Measurements from ENCODE around the gene ROBO1. TPM values are rescaled to one million over a fixed set of nuclear protein-coding genes. Genes with fewer than 3 reads are reported as not detected.

Gene ROBO1
- total RNA-seq, 1 experiment from 2014 or later = 67.6 TPM

- ChIA-PET CTCF (no interaction called here), POLR2A (ENCODE audit: low non-redundant PET) (no interaction called here)
- H3K27me3 ChIP-seq (replicated peaks; ENCODE audit: insufficient read depth, low read depth, low read length, poor library complexity) = peaks cover 23% of the 10 kb centered on the region
These were observed 1.4 kb upstream of the ROBO1 start for GRCh38 chr3:79769229-79769628.

DNA sequence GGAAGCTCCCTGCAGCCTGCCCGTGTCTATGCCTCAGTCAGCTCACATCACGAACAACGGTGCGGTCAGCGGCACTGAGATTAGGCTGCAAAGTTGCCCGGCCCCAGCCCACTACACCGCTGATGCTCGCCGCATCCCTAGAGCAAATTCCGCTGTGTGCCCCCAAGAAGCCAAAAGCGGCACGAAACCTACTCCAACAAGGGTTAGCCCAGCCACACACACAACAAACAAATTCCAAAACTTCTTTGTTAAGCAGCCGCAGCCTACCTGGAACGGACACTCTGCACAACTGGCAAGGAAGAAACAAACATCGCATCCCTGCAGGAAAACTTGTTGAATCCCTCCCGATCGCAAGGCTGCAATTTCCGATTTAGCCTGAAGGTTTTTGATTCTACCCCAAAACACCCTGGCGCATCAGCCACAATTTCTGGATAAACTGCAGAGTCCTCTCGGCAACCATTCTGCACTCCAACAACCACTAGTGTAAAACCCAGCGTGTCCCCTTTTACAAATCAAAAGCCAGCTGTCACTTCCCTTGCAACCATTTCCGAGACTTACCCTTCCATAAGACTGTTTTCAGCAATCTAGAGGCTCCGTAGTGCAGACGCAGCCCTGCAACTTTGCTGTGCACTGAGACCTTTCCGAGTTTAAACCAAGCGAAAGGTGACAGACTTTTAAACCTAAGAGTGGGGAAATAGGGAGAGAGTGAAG is 449 bp downstream of the ROBO1 start:
- POLR2A ChIA-PET (ENCODE audit: low non-redundant PET) = interaction anchor here (0.6 kb wide), 1 partner anchor 55 kb away, joined by 3 read pairs; no protein-coding TSS in a partner anchor
- Histone ChIP-seq H3K4me1 (ENCODE audit: insufficient read depth, low read length, poor library complexity, severe bottlenecking) (no peaks in the 10 kb centered on the region), H3K27ac (ENCODE audit: low read depth, low read length, poor library complexity, severe bottlenecking) (no peak overlapping the region), H3K27me3 (replicated peaks; ENCODE audit: insufficient read depth, low read depth, low read length, poor library complexity) (peaks cover 23% of the 10 kb centered on the region), H3K36me3 (ENCODE audit: insufficient read depth, low read length, poor library complexity, severe bottlenecking) (no peaks in the 10 kb centered on the region), H3K4me3 (ENCODE audit: low read depth, low read length, poor library complexity, severe bottlenecking) (peak overlapping the region; percentile 43), H3K9me3 (ENCODE audit: low read depth, low read length, poor library complexity, severe bottlenecking) (no peaks in the 10 kb centered on the region)
- BruUV-seq (replicated peaks) = no TSS peak
- intact Hi-C loops (cut with micrococcal nuclease; ENCODE audit: unreplicated experiment) = no loop called here
- CTCF ChIA-PET = no interaction called here
- DNase-seq (ENCODE audit: low spot score) = peak; percentile 38
- TF ChIP-seq EZH2 (IDR thresholded peaks at IDR 0.05; ENCODE audit: borderline replicate concordance, low read depth, low read length, poor library complexity, severe bottlenecking) = peak; percentile 42
- peak; percentile 33; the same call in 1 of the 2 replicates for TF ChIP-seq CTCF (conservative IDR thresholded peaks at IDR 0.05; ENCODE audit: low read depth, low read length)

More at GRCh38 chr3:79769229-79769628, 1.4 kb upstream of the ROBO1 start:
- Histone ChIP-seq H3K27ac (ENCODE audit: low read depth, low read length, poor library complexity, severe bottlenecking) (no peak overlapping the region), H3K4me3 (ENCODE audit: low read depth, low read length, poor library complexity, severe bottlenecking) (no peak overlapping the region), H3K9me3 (ENCODE audit: low read depth, low read length, poor library complexity, severe bottlenecking) (no peaks in the 10 kb centered on the region), H3K4me1 (ENCODE audit: insufficient read depth, low read length, poor library complexity, severe bottlenecking) (no peaks in the 10 kb centered on the region), H3K36me3 (ENCODE audit: insufficient read depth, low read length, poor library complexity, severe bottlenecking) (no peaks in the 10 kb centered on the region)
- intact Hi-C loops (cut with micrococcal nuclease; ENCODE audit: unreplicated experiment) = no loop called here
- DNase-seq (ENCODE audit: low spot score) = no peak
- BruUV-seq (replicated peaks) = no TSS peak
- TF ChIP-seq CTCF (conservative IDR thresholded peaks at IDR 0.05; ENCODE audit: low read depth, low read length) (no peak), EZH2 (IDR thresholded peaks at IDR 0.05; ENCODE audit: borderline replicate concordance, low read depth, low read length, poor library complexity, severe bottlenecking) (no peak)

GRCh38 chr3:79766496-79767193 is 1.2 kb downstream of the ROBO1 start:
- Histone ChIP-seq H3K9me3 (ENCODE audit: low read depth, low read length, poor library complexity, severe bottlenecking) (no peaks in the 10 kb centered on the region), H3K36me3 (ENCODE audit: insufficient read depth, low read length, poor library complexity, severe bottlenecking) (no peaks in the 10 kb centered on the region), H3K27ac (ENCODE audit: low read depth, low read length, poor library complexity, severe bottlenecking) (no peak overlapping the region), H3K4me3 (ENCODE audit: low read depth, low read length, poor library complexity, severe bottlenecking) (peak overlapping the region; percentile 43), H3K27me3 (replicated peaks; ENCODE audit: insufficient read depth, low read depth, low read length, poor library complexity) (peaks cover 23% of the 10 kb centered on the region), H3K4me1 (ENCODE audit: insufficient read depth, low read length, poor library complexity, severe bottlenecking) (no peaks in the 10 kb centered on the region)
- TF ChIP-seq CTCF (conservative IDR thresholded peaks at IDR 0.05; ENCODE audit: low read depth, low read length) = no peak
- no peak for TF ChIP-seq EZH2 (IDR thresholded peaks at IDR 0.05; ENCODE audit: borderline replicate concordance, low read depth, low read length, poor library complexity, severe bottlenecking)
- DNase-seq (ENCODE audit: low spot score) = no peak
- BruUV-seq (replicated peaks) = no TSS peak
- intact Hi-C loops (cut with micrococcal nuclease; ENCODE audit: unreplicated experiment) = no loop called here
- CTCF ChIA-PET = no interaction called here
- POLR2A ChIA-PET (ENCODE audit: low non-redundant PET) = no interaction called here

Data from A673 (cell line).